K562 (cell line): Measurements from ENCODE around the gene ADORA2A.

Experiments used
- CEBPG ChIP-seq, 3 experiments: fragments of 200-800 bp in 1 of 3; sonication (Bioruptor generic) in 1 of 3; sonication (generic) in 1 of 3; formaldehyde crosslinking in 1 of 3; IDR thresholded peaks in 2 of 3; conservative IDR thresholded peaks in 1 of 3; 2 replicates each; pipeline versions ENCODE4 v1.6.1 to v1.8.0; 2016 to 2022; ENCODE audit warnings: missing compliant biosample characterization in 2 of 3, missing genetic modification characterization in 2 of 3, mild to moderate bottlenecking in 1 of 3, missing genetic modification reagents in 1 of 3
- POLR2A ChIP-seq: fragments of 450-650 bp; conservative IDR thresholded peaks from 2 replicates; pipeline ENCODE4 v1.6.1; 2016
- PURB ChIP-seq: sonication (generic); formaldehyde crosslinking; IDR thresholded peaks from 2 replicates; pipeline ENCODE4 v1.9.0; 2021; ENCODE audit warnings: low read depth, mild to moderate bottlenecking, missing genetic modification reagents
- ZKSCAN8 ChIP-seq: fragments of 200-800 bp; sonication (Bioruptor generic); IDR thresholded peaks from 2 replicates; pipeline ENCODE4 v1.6.1; 2016; ENCODE audit warnings: missing genetic modification characterization, missing compliant biosample characterization
- TF ChIP-seq, protein P1 (sequence below), 2 experiments: fragments of 450-650 bp in 1 of 2; sonication (generic) in 1 of 2; formaldehyde crosslinking in 1 of 2; IDR thresholded peaks in 1 of 2; conservative IDR thresholded peaks in 1 of 2; 2 replicates each; pipeline versions ENCODE4 v1.6.1 to v1.8.1; 2016 to 2023; ENCODE audit warnings: mild to moderate bottlenecking in 2 of 2, moderate library complexity in 2 of 2, inconsistent platforms in 1 of 2, missing genetic modification reagents in 1 of 2
- TF ChIP-seq, protein P2 (sequence below): conservative IDR thresholded peaks from 2 replicates; pipeline ENCODE4 v1.6.1; 2011; ENCODE audit warnings: low read depth, mild to moderate bottlenecking, low read length; ENCODE audit not compliant: control insufficient read depth

DNA sequence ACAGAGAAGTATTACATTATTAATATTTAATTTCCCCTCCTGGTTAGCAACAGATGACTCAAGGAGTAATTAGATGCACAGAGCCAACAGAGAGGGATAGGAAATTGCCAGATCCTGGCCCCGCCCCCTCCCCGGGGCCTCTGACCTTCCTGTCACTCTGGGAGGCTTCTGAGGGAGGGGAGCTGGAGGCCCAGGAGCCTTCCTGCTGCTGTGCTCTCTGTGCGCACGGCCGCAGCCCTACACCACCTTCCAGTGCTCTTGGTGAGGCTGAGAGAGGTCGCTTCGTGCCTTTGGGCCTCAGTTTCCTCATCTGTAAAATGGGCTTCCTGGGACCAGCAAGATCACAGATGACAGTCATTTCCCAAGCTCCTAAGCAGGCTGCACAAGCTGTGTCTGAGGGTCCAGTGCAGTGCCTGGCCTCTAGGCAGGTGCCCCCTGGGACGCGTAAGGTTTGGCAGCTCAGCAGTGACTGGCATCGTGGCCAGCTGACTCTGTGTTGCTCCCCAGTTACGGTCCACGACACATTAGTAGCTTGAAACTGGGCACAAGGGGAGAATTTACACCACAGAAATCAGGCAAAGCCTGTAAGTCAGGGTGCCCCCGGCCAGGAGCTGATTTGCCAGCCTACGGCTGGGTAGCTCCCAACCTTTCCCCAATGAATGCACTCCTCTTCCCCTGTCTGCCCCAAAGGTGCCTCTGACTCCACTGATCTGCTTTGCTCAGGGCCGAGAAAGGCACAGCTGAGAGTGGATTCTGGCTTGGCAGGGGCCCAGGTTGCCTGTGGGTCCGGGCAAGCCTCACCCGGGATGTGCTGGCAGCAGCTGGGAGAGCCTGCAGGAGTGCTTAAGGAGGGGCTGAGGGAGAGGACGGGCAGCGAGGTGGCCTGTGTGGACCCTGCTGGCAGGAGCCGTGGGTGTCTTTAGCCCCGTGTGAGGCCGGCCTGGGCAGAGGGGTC is 2.3 kb downstream of the ADORA2A start:
- TF ChIP-seq, protein P1, sequence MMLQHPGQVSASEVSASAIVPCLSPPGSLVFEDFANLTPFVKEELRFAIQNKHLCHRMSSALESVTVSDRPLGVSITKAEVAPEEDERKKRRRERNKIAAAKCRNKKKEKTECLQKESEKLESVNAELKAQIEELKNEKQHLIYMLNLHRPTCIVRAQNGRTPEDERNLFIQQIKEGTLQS (IDR thresholded peaks at IDR 0.05): no peak
- TF ChIP-seq, protein P1 (CRISPR knock-in tag; conservative IDR thresholded peaks at IDR 0.05): no peak
- no peak for TF ChIP-seq CEBPG (CRISPR knock-in tag; IDR thresholded peaks at IDR 0.05)
- TF ChIP-seq CEBPG (tag; conservative IDR thresholded peaks at IDR 0.05 in 1 of 2, IDR thresholded peaks at IDR 0.05 in 1 of 2): no peak
- TF ChIP-seq ZKSCAN8 (CRISPR knock-in tag): no peak
- TF ChIP-seq PURB (CRISPR knock-in tag): no peak
- TF ChIP-seq, protein P2, sequence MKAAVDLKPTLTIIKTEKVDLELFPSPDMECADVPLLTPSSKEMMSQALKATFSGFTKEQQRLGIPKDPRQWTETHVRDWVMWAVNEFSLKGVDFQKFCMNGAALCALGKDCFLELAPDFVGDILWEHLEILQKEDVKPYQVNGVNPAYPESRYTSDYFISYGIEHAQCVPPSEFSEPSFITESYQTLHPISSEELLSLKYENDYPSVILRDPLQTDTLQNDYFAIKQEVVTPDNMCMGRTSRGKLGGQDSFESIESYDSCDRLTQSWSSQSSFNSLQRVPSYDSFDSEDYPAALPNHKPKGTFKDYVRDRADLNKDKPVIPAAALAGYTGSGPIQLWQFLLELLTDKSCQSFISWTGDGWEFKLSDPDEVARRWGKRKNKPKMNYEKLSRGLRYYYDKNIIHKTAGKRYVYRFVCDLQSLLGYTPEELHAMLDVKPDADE: no peak
- no peak for TF ChIP-seq POLR2A
